ENCODE measurements around the gene NPNT.

NPNT gene

GRCh38 chr4:105917171-105917685 lies 22.0 kb downstream of the NPNT start:
- Histone ChIP-seq H2AFZ (ENCODE audit: low read length) (no peak overlapping the region), H3K27me3 (ENCODE audit: insufficient read depth, low read length, poor library complexity, severe bottlenecking) (no peaks in the 10 kb centered on the region), H3K4me1 (ENCODE audit: insufficient read depth, low read length, poor library complexity, severe bottlenecking) (peaks cover 9% of the 10 kb centered on the region), H3K79me2 (ENCODE audit: insufficient read depth, low read length) (no peaks in the 10 kb centered on the region), H3K9ac (ENCODE audit: low read depth, low read length, poor library complexity, severe bottlenecking) (no peak overlapping the region), H3F3A (ENCODE audit: low read depth) (no peaks in the 10 kb centered on the region; the same call in 1 of the 2 replicates), H3K36me3 (ENCODE audit: insufficient read depth, low read length) (no peaks in the 10 kb centered on the region), H3K9me2 (replicated peaks; ENCODE audit: low read depth, low read length) (no peaks in the 10 kb centered on the region), H3K9me3 (ENCODE audit: insufficient read depth, low read depth, low read length) (no peaks in the 10 kb centered on the region), H3K4me3 (ENCODE audit: low read length, poor library complexity, severe bottlenecking) (no peak overlapping the region), H4K20me1 (ENCODE audit: insufficient read depth, low read length, poor library complexity, severe bottlenecking) (no peaks in the 10 kb centered on the region), H3K4me2 (ENCODE audit: low read depth, low read length, poor library complexity, severe bottlenecking) (no peak overlapping the region)
- TF ChIP-seq CTCF (conservative IDR thresholded peaks at IDR 0.05; ENCODE audit: low read length) (no peak), EZH2phosphoT487 (IDR thresholded peaks at IDR 0.05; ENCODE audit: borderline replicate concordance) (no peak)

- H4K20me1 ChIP-seq (ENCODE audit: insufficient read depth, low read length, poor library complexity, severe bottlenecking), result no peaks in the 10 kb centered on the region
- TF ChIP-seq CTCF (conservative IDR thresholded peaks at IDR 0.05; ENCODE audit: low read length), result no peak
- no peak for TF ChIP-seq EZH2phosphoT487 (IDR thresholded peaks at IDR 0.05; ENCODE audit: borderline replicate concordance)
- peak overlapping the region; percentile 3 for H3K9ac ChIP-seq (ENCODE audit: low read depth, low read length, poor library complexity, severe bottlenecking)
- H3K4me2 ChIP-seq (ENCODE audit: low read depth, low read length, poor library complexity, severe bottlenecking), result peak overlapping the region; percentile 25
- H3F3A ChIP-seq (ENCODE audit: low read depth), result no peaks in the 10 kb centered on the region; the same call in 1 of the 2 replicates
- H3K9me2 ChIP-seq (replicated peaks; ENCODE audit: low read depth, low read length), result no peaks in the 10 kb centered on the region
- no peaks in the 10 kb centered on the region for H3K79me2 ChIP-seq (ENCODE audit: insufficient read depth, low read length)
- no peaks in the 10 kb centered on the region for H3K9me3 ChIP-seq (ENCODE audit: insufficient read depth, low read depth, low read length)
- no peaks in the 10 kb centered on the region for H3K27me3 ChIP-seq (ENCODE audit: insufficient read depth, low read length, poor library complexity, severe bottlenecking)
- H3K36me3 ChIP-seq (ENCODE audit: insufficient read depth, low read length), result no peaks in the 10 kb centered on the region
- H2AFZ ChIP-seq (ENCODE audit: low read length), result 0 out of 2 replicates have a peak overlapping the region, but pooled peaks have one; percentile 12
- peaks cover 30% of the 10 kb centered on the region for H3K4me1 ChIP-seq (ENCODE audit: insufficient read depth, low read length, poor library complexity, severe bottlenecking)
- no peak overlapping the region for H3K4me3 ChIP-seq (ENCODE audit: low read length, poor library complexity, severe bottlenecking)
Measured at GRCh38 chr4:105921301-105921700, 26.0 kb downstream of the NPNT start.

- Histone ChIP-seq H4K20me1 (ENCODE audit: insufficient read depth, low read length, poor library complexity, severe bottlenecking) (no peaks in the 10 kb centered on the region), H3K9me2 (replicated peaks; ENCODE audit: low read depth, low read length) (no peaks in the 10 kb centered on the region), H3F3A (ENCODE audit: low read depth) (no peaks in the 10 kb centered on the region; the same call in 1 of the 2 replicates), H3K79me2 (ENCODE audit: insufficient read depth, low read length) (no peaks in the 10 kb centered on the region), H2AFZ (ENCODE audit: low read length) (peak overlapping the region; percentile 71), H3K9me3 (ENCODE audit: insufficient read depth, low read depth, low read length) (no peaks in the 10 kb centered on the region), H3K4me1 (ENCODE audit: insufficient read depth, low read length, poor library complexity, severe bottlenecking) (peaks cover 30% of the 10 kb centered on the region), H3K36me3 (ENCODE audit: insufficient read depth, low read length) (no peaks in the 10 kb centered on the region), H3K27me3 (ENCODE audit: insufficient read depth, low read length, poor library complexity, severe bottlenecking) (no peaks in the 10 kb centered on the region), H3K4me3 (ENCODE audit: low read length, poor library complexity, severe bottlenecking) (peak overlapping the region; percentile 51), H3K4me2 (ENCODE audit: low read depth, low read length, poor library complexity, severe bottlenecking) (peak overlapping the region; percentile 68), H3K9ac (ENCODE audit: low read depth, low read length, poor library complexity, severe bottlenecking) (peak overlapping the region; percentile 26)
- no peak for TF ChIP-seq EZH2phosphoT487 (IDR thresholded peaks at IDR 0.05; ENCODE audit: borderline replicate concordance)
- no peak for TF ChIP-seq CTCF (conservative IDR thresholded peaks at IDR 0.05; ENCODE audit: low read length)
Measured at GRCh38 chr4:105923497-105924238, 28.4 kb downstream of the NPNT start.

All from Loucy (cell line).